Nephron progenitor cell (in vitro differentiated cells): Measurements from ENCODE around the gene FIGNL2.

ENCODE experiments used
- DNase-seq: peaks from one replicate; pipeline ENCODE4 v3.0.0; 2021
- H3K27ac Mint-ChIP-seq: 2 replicates; pipeline ENCODE4 v1.8.0; 2021; ENCODE audit warnings: mild to moderate bottlenecking, moderate library complexity, mixed read lengths
- H3K27me3 Mint-ChIP-seq: 2 replicates; pipeline ENCODE4 v1.8.0; 2021; ENCODE audit warnings: mild to moderate bottlenecking, low read depth, mixed read lengths; ENCODE audit not compliant: poor library complexity
- H3K36me3 Mint-ChIP-seq: 2 replicates; pipeline ENCODE4 v1.8.0; 2021; ENCODE audit warnings: low read depth, mixed read lengths
- H3K4me1 Mint-ChIP-seq: 2 replicates; pipeline ENCODE4 v1.8.0; 2021; ENCODE audit warnings: mixed read lengths
- H3K4me3 Mint-ChIP-seq: 2 replicates; pipeline ENCODE4 v1.8.0; 2021; ENCODE audit warnings: mild to moderate bottlenecking, moderate library complexity, mixed read lengths
- H3K9me3 Mint-ChIP-seq: 2 replicates; pipeline ENCODE4 v1.8.0; 2021; ENCODE audit warnings: mild to moderate bottlenecking, moderate library complexity, mixed read lengths
- CTCF ChIP-seq: fragments of 200-600 bp; sonication (generic); IDR thresholded peaks from 2 replicates; pipeline ENCODE4 v1.5.0; 2021; ENCODE audit warnings: antibody characterized with exemption

The FIGNL2 gene

GRCh38 chr12:51797301-51797700 lies 51.2 kb downstream of the FIGNL2 start:
- Mint-ChIP-seq H3K36me3 (peaks cover 4% of the 10 kb centered on the region), H3K27ac (no peak overlapping the region), H3K4me3 (no peak overlapping the region), H3K4me1 (no peaks in the 10 kb centered on the region), H3K9me3 (no peaks in the 10 kb centered on the region), H3K27me3 (peaks cover 8% of the 10 kb centered on the region)
- no peak for TF ChIP-seq CTCF
- DNase-seq, result no peak

DNA sequence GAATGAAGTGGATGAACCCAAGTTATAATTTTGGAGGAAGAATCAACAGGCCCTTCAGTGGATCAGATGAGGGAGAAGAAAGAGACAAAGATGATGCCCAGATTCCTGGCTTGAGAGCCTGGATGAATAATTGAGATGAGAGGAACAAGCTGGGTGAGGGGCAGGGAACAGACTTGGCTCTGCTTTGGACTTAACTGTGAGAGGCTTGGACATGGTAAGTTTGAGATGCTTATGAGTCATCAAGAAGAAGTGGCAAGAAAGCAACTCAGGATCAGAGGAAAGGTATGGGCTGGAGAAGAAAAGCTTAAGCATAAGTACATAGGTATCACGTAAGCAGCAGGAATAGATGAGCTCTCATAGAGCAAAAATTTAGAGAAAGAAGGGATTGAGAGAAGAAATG lies 55.3 kb downstream of the FIGNL2 start:
- Mint-ChIP-seq H3K4me1 (no peaks in the 10 kb centered on the region), H3K27me3 (peaks cover 4% of the 10 kb centered on the region), H3K9me3 (no peaks in the 10 kb centered on the region), H3K4me3 (no peak overlapping the region), H3K36me3 (peaks cover 16% of the 10 kb centered on the region), H3K27ac (peak overlapping the region; percentile 2)
- DNase-seq, result no peak
- TF ChIP-seq CTCF, result no peak

DNA sequence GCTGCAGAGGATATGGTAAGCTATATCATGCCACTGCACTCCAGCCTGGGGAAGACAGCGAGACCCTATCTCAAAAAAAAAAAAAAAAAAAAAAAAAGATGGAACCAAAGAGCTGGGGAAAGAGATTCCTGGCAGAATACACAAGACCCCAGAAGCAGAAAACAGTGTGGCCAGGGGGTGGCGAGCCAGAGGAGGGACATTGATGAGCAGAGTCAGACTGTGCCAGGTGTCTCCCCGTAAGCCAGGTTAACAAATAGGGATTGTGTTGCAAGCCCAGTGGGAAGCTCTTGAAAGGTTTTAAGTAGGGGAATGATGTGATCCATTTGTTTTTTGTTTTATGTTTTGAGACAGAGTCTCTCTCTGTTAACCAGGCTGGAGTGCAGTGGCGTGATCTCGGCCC lies 56.1 kb downstream of the FIGNL2 start:
- Mint-ChIP-seq H3K36me3 (peaks cover 16% of the 10 kb centered on the region), H3K27ac (no peak overlapping the region), H3K9me3 (no peaks in the 10 kb centered on the region), H3K4me3 (no peak overlapping the region), H3K27me3 (peaks cover 4% of the 10 kb centered on the region), H3K4me1 (no peaks in the 10 kb centered on the region)
- TF ChIP-seq CTCF, result no peak
- no peak for DNase-seq

- peaks cover 4% of the 10 kb centered on the region for H3K27me3 Mint-ChIP-seq
- no peak overlapping the region for H3K27ac Mint-ChIP-seq
- peaks cover 16% of the 10 kb centered on the region for H3K36me3 Mint-ChIP-seq
- no peak overlapping the region for H3K4me3 Mint-ChIP-seq
- H3K9me3 Mint-ChIP-seq, result no peaks in the 10 kb centered on the region
- no peak for DNase-seq
- H3K4me1 Mint-ChIP-seq, result no peaks in the 10 kb centered on the region
- TF ChIP-seq CTCF, result no peak
Measured at GRCh38 chr12:51788876-51789275, 59.6 kb downstream of the FIGNL2 start.

- no peaks in the 10 kb centered on the region for H3K4me1 Mint-ChIP-seq
- no peak for TF ChIP-seq CTCF
- peaks cover 7% of the 10 kb centered on the region for H3K36me3 Mint-ChIP-seq
- H3K27ac Mint-ChIP-seq, result no peak overlapping the region
- H3K9me3 Mint-ChIP-seq, result no peaks in the 10 kb centered on the region
- no peak for DNase-seq
- H3K4me3 Mint-ChIP-seq, result no peak overlapping the region
- peaks cover 2% of the 10 kb centered on the region for H3K27me3 Mint-ChIP-seq
Measured at GRCh38 chr12:51785906-51786305, 62.6 kb downstream of the FIGNL2 start.

- Mint-ChIP-seq H3K4me3 (no peak overlapping the region), H3K4me1 (peaks cover 6% of the 10 kb centered on the region), H3K27me3 (peaks cover 5% of the 10 kb centered on the region), H3K9me3 (no peaks in the 10 kb centered on the region), H3K27ac (no peak overlapping the region), H3K36me3 (no peaks in the 10 kb centered on the region)
- no peak for TF ChIP-seq CTCF
- DNase-seq, result no peak
Measured at GRCh38 chr12:51784688-51785087, 63.8 kb downstream of the FIGNL2 start.
